Keratinocyte (primary cell): ENCODE results near the gene GRM1.

ENCODE experiments used
- CTCF ChIP-seq, 3 experiments: IDR thresholded peaks in 1 of 3; conservative IDR thresholded peaks in 1 of 3; optimal IDR thresholded peaks in 1 of 3; 2 replicates in 2 of 3; 3 replicates in 1 of 3; pipeline versions ENCODE3 to v1.5.1; 2011; ENCODE audit warnings: low read length in 3 of 3, mild to moderate bottlenecking in 3 of 3, moderate library complexity in 2 of 3, control low read depth in 1 of 3, inconsistent platforms in 1 of 3; ENCODE audit not compliant: insufficient read depth in 2 of 3; ENCODE audit errors: extremely low read depth in 1 of 3
- EZH2 ChIP-seq: IDR thresholded peaks from one replicate; pipeline ENCODE4 v1.6.1; 2012; ENCODE audit warnings: inconsistent platforms, mild to moderate bottlenecking, low read length, moderate library complexity

DNA sequence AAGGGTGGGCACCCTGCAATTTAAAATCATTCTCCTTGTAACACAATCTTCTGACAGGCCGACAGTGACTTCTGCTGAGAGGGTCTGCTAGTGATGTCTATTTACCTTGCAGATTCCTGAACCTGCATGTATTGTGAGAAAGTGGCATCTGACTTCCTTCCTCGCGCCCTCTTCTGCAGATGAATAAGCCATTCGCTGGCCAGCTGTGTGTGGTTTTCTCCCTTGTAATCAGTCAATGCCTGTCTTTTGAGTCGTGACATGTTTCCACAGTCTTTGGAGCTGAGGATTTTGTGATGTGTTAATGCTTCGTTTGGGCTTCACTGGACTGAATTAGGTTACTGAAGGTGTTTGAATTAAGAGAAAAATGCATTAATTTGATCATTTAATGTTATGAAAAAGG is 125.3 kb downstream of the GRM1 start:
- TF ChIP-seq CTCF (optimal IDR thresholded peaks at IDR 0.05 in 1 of 3, IDR thresholded peaks at IDR 0.05 in 1 of 3, conservative IDR thresholded peaks at IDR 0.05 in 1 of 3; ENCODE audit: extremely low read depth in 1 of 3, insufficient read depth in 2 of 3, low read length in 3 of 3) (no peak), EZH2 (no peak)
